A549 treated with GW870086 at 1 μM for 4 hours (cell line): Measurements from ENCODE around the gene MATCAP1. TPM values are rescaled to one million over a fixed set of nuclear protein-coding genes. Genes with fewer than 3 reads are reported as not detected.

Source experiments
- total RNA-seq: library from RNA; stranded (reverse); fragments of 200-300 nt; extraction: Qiagen RNA extraction; gene quantifications from 5 replicates; pipeline ENCODE4 v1.2.3, GENCODE V29; 2022; ENCODE audit warnings: low read depth

Gene MATCAP1
- total RNA-seq = 5.4 to 8.4 TPM (median 6.3 TPM) in 5 replicates

DNA sequence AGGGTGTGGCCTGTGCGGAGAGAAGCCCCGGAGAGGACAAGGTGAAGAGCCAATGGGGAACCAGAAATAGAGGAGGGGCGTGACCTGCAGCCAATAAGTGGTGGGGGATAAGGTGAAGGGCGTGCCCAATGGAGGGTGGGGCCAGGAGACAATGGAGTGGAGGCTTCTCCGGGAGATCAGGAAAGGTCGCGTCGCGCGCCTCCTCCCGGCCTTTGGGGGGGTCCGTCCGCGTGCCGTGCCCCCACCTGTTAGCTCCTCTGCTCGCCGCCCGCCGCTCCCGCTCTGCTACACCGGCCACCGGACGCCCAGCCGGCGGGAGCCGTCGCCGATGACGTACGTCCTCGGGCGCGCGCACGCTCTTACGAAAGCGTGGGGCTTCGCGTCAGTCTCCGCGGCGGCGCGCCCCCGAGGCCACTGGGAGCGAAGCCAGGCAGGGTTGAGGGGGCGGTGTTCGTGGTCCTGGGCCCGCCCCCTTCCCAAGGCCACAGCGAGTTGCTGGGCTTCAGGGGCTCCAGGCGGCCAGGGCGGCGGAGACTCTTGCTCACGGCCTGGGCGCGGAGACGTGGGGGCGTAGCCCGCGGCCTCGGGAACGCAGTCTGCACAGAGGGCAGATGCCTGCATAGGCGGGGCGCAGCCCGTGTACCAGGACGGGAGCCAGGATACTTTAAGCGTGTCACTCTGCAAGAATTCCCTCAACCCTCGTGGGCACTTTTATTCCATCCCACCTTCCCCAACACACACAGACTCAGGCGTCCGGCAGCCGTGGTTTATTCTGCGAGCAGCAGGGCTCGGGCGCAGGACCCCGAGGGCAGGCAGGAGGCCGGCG is at the start of gene MATCAP1:
TSS of gene MATCAP1 (minus strand) at position 337 of the 826 bp plus-strand sequence. CDS start 3,353 bp downstream, outside the sequence.

DNA sequence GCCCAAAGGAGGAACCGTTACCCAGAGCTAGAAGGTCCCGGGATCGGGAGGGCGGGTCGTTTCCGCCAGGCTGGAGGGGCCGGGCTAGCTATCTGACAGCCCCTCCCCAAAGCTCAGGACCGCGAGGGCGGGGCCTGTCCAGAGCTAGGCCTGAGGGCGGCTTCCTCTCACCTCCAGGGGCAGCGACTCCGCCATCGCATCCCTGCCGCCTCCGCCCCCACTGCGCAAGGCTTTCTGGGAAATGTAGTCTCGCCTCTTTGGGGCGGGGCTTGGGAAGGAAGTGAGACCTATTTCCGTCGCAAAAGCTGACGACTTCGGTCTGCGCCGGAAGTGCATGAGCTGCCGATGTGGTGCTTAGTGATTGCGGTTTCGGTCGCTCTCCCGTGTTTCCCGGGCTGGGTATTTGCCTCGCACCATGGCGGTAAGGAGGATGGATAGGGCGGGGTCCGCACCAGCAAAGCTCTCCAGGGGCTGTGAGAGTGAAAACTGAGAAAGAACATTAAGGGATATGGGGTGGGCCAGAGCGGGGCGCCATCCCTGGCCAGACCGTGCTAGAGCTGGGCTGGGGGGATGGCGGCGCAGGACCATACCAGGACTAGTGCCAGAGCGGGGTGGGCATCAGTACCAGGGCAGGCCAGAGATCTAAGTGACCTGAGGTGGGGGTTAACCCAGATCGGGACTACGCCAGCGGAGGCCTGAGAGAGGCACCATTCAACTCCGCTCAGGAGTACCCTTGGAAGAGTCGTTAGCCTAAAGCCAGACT is 43.2 kb upstream of the MATCAP1 start, which contains the start of gene TMEM208:
TSS of gene TMEM208 (plus strand) at position 327 of the 763 bp plus-strand sequence. CDS start at position 416, 89 bp downstream.

DNA sequence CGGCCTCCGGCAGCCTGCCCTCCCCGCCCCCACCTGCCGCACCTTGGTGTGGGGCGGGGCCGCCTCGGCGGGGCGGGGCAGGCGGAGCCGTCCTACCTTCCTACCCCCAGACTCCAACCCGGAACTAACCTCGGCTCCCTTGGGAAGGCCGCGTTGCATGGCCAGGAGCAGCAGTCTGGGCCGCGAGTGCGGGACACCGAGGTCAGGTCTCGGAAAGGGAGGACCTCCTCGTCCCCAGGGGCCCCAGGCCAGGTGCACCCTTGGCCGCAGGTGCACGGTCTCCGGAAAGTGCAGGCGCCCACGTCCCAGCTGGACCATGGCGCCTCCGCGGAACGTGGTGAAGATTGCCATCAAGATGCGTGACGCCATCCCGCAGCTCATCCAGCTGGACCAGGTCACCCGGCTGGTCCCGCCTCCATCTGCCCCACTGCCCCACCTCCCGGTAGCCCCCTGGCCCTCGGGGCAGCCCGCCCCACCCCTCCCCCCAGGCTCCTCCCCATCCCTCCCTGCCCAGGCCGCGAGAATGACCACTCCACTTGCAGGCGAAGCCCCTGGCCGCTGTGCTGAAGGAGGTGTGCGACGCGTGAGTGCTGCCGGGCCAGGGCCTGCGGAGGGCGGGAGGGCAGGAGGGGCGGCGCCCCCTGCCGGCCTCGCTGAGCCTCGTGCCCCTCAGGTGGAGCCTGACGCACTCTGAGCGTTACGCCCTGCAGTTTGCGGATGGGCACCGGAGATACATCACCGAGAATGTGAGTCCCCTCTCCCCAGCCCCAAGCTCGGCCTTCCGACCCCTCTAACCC is 15.4 kb upstream of the MATCAP1 start, which contains the start of gene ELMO3:
TSS of gene ELMO3 (plus strand) at position 121 of the 797 bp plus-strand sequence. CDS start at position 317, 196 bp downstream.

DNA sequence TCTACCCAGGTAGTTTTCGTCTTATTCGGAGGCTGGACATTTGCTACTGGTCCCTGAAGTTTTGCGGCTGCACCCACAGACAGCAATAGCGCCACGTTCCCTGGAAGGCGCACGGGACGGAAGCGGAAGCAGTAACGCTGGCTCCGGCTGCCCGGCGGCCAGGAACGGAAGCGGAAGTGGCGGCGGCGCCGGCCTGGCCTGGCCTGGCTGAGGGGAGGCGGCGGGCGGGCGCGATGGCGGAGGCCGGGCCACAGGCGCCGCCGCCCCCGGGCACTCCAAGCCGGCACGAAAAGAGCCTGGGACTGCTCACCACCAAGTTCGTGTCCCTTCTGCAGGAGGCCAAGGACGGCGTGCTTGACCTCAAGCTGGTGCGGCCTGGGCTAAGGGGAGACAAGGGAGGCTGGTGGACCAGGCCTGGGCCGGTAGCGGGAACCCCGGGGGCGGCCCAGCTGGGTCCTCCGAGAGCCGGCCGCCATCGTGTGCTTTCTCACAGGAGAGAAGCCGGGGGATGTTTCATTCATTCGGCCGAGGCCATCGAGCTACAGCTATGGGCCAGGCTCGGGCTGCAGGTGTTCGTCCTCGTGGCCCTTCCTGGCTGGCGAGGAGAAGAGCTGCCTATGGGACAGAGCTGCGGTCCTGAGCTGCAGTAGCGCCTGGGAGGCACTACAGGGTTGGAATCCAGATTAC is 8.4 kb upstream of the MATCAP1 start, which contains the start of gene E2F4:
TSS of gene E2F4 (plus strand) at position 161 of the 687 bp plus-strand sequence. CDS start at position 234, 73 bp downstream.

DNA sequence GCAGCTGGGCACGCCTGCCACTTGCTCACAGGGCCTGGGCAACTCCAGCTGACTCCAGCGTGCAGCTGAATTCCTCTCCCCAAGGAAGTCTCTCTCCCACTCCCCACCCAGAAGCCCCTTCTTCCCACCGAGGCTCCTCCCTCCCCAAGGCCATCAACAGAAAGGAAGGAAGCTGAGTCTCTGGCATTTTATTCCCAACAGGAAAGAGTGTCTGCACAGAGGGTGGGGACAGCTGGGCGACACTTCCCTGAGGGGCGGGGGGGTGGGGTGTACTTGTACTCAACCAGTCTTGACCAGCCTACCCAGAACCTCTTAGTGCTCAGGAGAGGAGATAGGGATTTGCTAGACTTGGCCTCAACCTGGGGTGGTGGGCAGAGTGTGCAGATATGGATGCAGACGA is 6.3 kb upstream of the MATCAP1 start, which contains the start of gene EXOC3L1:
TSS of gene EXOC3L1 (minus strand) at position 96 of the 400 bp plus-strand sequence. CDS start 460 bp downstream, outside the sequence.

DNA sequence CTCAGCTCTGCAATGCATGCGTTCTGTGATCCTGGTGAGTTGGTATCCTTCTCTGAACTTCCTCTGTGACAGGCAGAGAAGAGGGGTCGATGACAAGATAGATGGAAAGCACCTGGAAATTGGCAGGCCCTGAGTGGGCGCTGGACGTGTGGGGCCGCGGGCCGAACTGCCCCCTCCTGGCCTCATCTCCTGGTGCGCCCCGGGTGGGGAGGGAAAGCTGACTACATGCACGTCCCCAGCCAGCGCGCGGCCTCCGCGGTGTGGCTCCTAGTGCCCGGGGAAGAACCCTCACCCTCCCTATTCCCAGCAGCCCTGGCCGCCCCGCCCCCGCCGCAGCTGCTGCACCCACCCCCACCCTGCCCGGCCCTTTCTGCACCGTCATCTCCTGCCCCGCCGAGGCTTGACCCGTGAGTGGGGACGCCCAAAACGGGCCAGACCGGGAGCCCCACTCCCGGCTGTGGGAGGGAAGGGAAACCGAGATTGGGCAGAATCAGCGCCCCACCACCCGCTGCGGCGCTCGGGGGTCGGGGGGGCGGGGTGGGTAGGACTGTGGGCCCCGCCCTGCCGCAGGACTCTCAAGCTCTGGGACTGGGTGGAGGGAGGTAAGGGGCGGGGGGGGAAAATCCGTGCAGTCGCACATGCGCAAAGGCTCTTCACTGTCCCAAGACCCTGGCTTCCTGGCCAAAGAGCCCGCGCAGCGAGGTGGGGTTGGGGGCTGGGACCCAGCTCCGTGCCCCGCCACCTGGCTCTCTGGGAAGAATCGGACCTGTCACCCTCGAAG is 13.4 kb downstream of the MATCAP1 start, which contains the start of gene NOL3:
TSS of gene NOL3 (plus strand) at position 371 of the 781 bp plus-strand sequence.

DNA sequence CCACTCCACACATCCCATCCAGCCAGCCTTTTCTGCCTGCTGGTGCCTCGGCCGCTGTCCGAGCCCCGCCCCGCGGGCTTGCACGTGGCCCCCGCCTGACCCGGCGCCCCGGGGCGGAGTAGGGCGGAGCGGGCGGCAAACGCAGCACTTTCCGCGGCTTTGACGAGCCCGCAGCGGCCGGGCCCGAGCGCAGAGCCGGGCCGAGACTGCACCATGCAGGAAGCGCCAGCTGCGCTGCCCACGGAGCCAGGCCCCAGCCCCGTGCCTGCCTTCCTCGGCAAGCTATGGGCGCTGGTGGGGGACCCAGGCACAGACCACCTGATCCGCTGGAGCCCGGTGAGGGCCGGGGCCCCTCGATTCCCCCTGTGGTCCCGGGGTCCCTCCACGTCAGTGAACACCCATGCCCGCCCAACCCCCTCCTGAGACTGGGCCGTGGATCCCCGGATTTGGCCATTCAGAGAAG is 19.1 kb downstream of the MATCAP1 start, which contains the start of gene HSF4:
TSS of gene HSF4 (plus strand) at position 147 of the 463 bp plus-strand sequence. CDS start at position 214, 67 bp downstream.

DNA sequence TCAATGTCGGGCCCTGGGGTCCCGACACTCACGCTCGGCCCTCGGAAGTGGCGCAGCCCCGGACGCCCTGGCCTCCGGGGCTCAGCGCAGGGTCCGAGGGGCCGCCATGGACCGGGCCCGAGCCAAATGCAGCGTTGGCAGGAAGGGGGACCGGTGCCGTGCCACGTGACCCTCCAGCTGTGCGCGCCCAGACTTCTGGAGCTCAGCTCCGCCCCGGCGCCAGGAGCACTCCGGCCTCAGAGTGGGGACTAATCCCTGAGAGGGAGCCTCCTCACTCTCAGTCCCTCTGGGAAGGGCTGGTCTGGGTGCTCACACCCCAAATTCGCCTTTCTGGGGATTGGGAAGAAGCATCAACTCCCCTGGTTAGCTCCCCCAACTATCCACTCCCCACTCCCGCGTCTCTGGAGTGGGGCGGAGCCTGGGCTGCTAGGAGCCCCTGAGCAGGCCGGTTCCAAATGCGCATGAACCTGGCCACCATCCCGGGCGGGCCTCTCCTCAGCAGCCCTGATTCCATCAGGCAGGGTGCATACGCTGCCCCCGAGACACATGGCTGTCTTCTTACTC is 32.8 kb downstream of the MATCAP1 start, which contains the start of gene B3GNT9:
TSS of gene B3GNT9 (minus strand) at position 166 of the 564 bp plus-strand sequence. CDS start 513 bp downstream, outside the sequence.

Other genes with a start within 250 kb of the MATCAP1 start
- gene CIAO2B, start 249.6 kb downstream of the MATCAP1 start, total RNA-seq = 157 to 187 TPM (median 178 TPM) in 5 replicates
- 26.9 to 35.6 TPM (median 31.3 TPM) in 5 replicates for gene CES2, start 248.4 kb downstream of the MATCAP1 start, total RNA-seq
- gene CES3, start 222.7 kb downstream of the MATCAP1 start, total RNA-seq = 1.8 to 2.5 TPM (median 2.3 TPM) in 5 replicates
- 1.8 to 2.7 TPM (median 2.0 TPM) in 5 replicates for gene CES4A, start 195.4 kb downstream of the MATCAP1 start, total RNA-seq
- 46.6 to 53.6 TPM (median 51.6 TPM) in 5 replicates for gene CBFB, start 154.8 kb downstream of the MATCAP1 start, total RNA-seq
- gene PHAF1, start 74.0 kb downstream of the MATCAP1 start, total RNA-seq = 24.3 to 26.8 TPM (median 25.6 TPM) in 5 replicates
- 7.7 to 9.5 TPM (median 9.0 TPM) in 5 replicates for gene B3GNT9, start 33.0 kb downstream of the MATCAP1 start, total RNA-seq
- gene TRADD, start 24.1 kb downstream of the MATCAP1 start, total RNA-seq = 16.1 to 19.2 TPM (median 18.6 TPM) in 5 replicates
- gene FBXL8, start 24.0 kb downstream of the MATCAP1 start, total RNA-seq = 3.4 to 9.0 TPM (median 8.0 TPM) in 5 replicates
- gene HSF4, start 19.2 kb downstream of the MATCAP1 start, total RNA-seq = 11.9 to 16.5 TPM (median 13.2 TPM) in 5 replicates
- gene NOL3, start 13.4 kb downstream of the MATCAP1 start, total RNA-seq = 76.4 to 107 TPM (median 89.9 TPM) in 5 replicates
- gene EXOC3L1, start 6.2 kb upstream of the MATCAP1 start, total RNA-seq = 0.09 to 0.30 TPM (median 0.23 TPM) in 3 of 5 replicates, not detected in the others
- 82.2 to 98.8 TPM (median 95.1 TPM) in 5 replicates for gene E2F4, start 8.2 kb upstream of the MATCAP1 start, total RNA-seq
- gene ELMO3, start 15.2 kb upstream of the MATCAP1 start, total RNA-seq = 0.99 to 1.5 TPM (median 1.4 TPM) in 5 replicates
- gene TMEM208, start 43.2 kb upstream of the MATCAP1 start, total RNA-seq = 87.8 to 98.8 TPM (median 94.3 TPM) in 5 replicates
- gene FHOD1, start 63.5 kb upstream of the MATCAP1 start, total RNA-seq = 47.9 to 66.5 TPM (median 61.3 TPM) in 5 replicates
- gene SLC9A5, start 65.0 kb upstream of the MATCAP1 start, total RNA-seq = 1.4 to 1.7 TPM (median 1.6 TPM) in 5 replicates
- 11.0 to 14.2 TPM (median 12.3 TPM) in 5 replicates for gene PLEKHG4, start 95.6 kb upstream of the MATCAP1 start, total RNA-seq
- gene KCTD19, start 142.8 kb upstream of the MATCAP1 start, total RNA-seq = 0.14 to 0.79 TPM (median 0.43 TPM) in 5 replicates
- 0.21 to 0.35 TPM (median 0.21 TPM) in 3 of 5 replicates, not detected in the others for gene LRRC36, start 142.9 kb upstream of the MATCAP1 start, total RNA-seq
- 8.6 to 14.2 TPM (median 12.1 TPM) in 5 replicates for gene TPPP3, start 209.5 kb upstream of the MATCAP1 start, total RNA-seq
- 4.6 to 7.2 TPM (median 6.5 TPM) in 5 replicates for gene ZDHHC1, start 232.5 kb upstream of the MATCAP1 start, total RNA-seq
- 1.3 to 2.1 TPM (median 1.5 TPM) in 5 replicates for gene HSD11B2, start 247.2 kb upstream of the MATCAP1 start, total RNA-seq